DOHH2 (cell line): ENCODE data around the gene GPR108.

Experiments
- EZH2phosphoT487 ChIP-seq: fragments of 200-600 bp; sonication (generic); IDR thresholded peaks from 2 replicates; pipeline ENCODE4 v1.6.1; 2017; ENCODE audit warnings: borderline replicate concordance, mild to moderate bottlenecking, antibody characterized with exemption, low read length, moderate library complexity, mixed read lengths
- TF ChIP-seq, protein P1 (sequence below): fragments of 200-600 bp; sonication (generic); IDR thresholded peaks from one replicate; pipeline ENCODE4 v1.5.1; 2014; ENCODE audit warnings: antibody characterized with exemption, mild to moderate bottlenecking, low read depth, low read length; ENCODE audit not compliant: poor library complexity, severe bottlenecking

DNA sequence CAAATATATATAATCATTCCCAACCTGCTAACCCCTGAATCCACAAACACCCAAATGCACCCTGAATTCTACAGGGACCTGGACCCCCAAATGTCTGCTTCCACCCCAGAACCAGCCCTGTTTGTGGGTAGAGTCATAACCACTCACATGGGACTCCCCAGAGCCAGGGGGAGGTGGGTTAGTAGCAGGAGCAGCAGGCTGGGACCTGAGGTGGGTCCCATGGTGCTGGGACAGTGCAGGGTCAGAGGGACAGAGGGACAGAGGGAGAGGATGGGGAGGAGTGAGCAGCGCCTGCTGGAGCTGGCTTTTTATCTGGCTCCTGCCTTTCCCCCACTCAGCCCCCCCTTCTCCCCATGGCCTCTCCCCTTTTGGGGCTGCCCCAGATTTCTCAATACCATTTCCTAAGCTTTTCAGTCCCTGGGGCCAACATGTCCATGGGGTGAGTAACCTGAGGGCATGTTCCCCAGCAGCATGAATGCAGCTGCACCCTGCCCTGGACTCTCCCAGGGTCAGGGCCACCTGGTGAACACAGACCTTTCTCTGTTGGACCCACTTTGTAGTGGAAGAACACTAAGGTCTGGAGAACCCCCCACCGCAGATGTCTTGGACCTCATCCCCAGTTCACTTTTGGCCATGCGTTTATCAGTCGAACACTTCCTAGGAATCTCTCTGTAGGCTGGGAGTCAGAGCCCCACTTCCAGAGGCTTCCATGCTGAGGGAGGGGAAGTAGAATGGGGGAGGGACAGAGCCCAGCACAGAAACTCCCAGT lies 16.8 kb downstream of the GPR108 start, which contains the start of gene C3:
- TF ChIP-seq, protein P1, sequence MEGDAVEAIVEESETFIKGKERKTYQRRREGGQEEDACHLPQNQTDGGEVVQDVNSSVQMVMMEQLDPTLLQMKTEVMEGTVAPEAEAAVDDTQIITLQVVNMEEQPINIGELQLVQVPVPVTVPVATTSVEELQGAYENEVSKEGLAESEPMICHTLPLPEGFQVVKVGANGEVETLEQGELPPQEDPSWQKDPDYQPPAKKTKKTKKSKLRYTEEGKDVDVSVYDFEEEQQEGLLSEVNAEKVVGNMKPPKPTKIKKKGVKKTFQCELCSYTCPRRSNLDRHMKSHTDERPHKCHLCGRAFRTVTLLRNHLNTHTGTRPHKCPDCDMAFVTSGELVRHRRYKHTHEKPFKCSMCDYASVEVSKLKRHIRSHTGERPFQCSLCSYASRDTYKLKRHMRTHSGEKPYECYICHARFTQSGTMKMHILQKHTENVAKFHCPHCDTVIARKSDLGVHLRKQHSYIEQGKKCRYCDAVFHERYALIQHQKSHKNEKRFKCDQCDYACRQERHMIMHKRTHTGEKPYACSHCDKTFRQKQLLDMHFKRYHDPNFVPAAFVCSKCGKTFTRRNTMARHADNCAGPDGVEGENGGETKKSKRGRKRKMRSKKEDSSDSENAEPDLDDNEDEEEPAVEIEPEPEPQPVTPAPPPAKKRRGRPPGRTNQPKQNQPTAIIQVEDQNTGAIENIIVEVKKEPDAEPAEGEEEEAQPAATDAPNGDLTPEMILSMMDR: no peak
- no peak for TF ChIP-seq EZH2phosphoT487
